Heart left ventricle (tissue), 16 donors: ENCODE results near the gene JAG1. TPM values are rescaled to one million over a fixed set of nuclear protein-coding genes. Genes with fewer than 3 reads are reported as not detected.
"Not testable (repeated sequence)": the region's sequence is repeated elsewhere in the genome, so short reads cannot be mapped to it uniquely, and the experiment has no call there.

Experiments
- ATAC-seq, 4 donors: fragments of 200-7000 bp; cut with Tn5 transposase; one replicate each; pipeline ENCODE4 v1.9.1; 2020 to 2022; ENCODE audit warnings: moderate library complexity in 4 of 4, mild to moderate bottlenecking in 3 of 4, moderate number of reproducible peaks in 1 of 4
- DNase-seq, 5 donors: peaks; one replicate each; pipeline ENCODE4 v3.0.0-alpha.2; 2020
- H3K27ac ChIP-seq, 12 donors: fragments of 200-600 bp; sonication (generic) in 4 of 12; one replicate each; pipeline versions ENCODE4 v1.5.0 to v1.8.0; 2016 to 2022; ENCODE audit warnings: mild to moderate bottlenecking in 2 of 12
- H3K27me3 ChIP-seq, 9 donors: fragments of 200-600 bp; sonication (generic) in 2 of 9; one replicate each; pipeline versions ENCODE4 v1.5.1 to v1.8.0; 2016 to 2022; ENCODE audit warnings: mild to moderate bottlenecking in 3 of 9
- H3K36me3 ChIP-seq, 9 donors: fragments of 200-600 bp; sonication (generic) in 2 of 9; one replicate each; pipeline versions ENCODE4 v1.5.0 to v1.8.0; 2018 to 2022; ENCODE audit warnings: mild to moderate bottlenecking in 2 of 9
- H3K4me1 ChIP-seq, 12 donors: fragments of 200-600 bp; sonication (generic) in 4 of 12; one replicate each; pipeline versions ENCODE4 v1.5.0 to v1.8.0; 2016 to 2022; ENCODE audit warnings: mild to moderate bottlenecking in 3 of 12
- H3K4me3 ChIP-seq, 12 donors: fragments of 200-600 bp; sonication (generic) in 4 of 12; one replicate each; pipeline versions ENCODE4 v1.5.0 to v1.8.0; 2017 to 2022; ENCODE audit warnings: mild to moderate bottlenecking in 9 of 12, moderate library complexity in 4 of 12
- H3K9me3 ChIP-seq, 12 donors: fragments of 200-600 bp; sonication (generic) in 4 of 12; one replicate each; pipeline versions ENCODE4 v1.5.0 to v1.8.0; 2016 to 2022; ENCODE audit warnings: mild to moderate bottlenecking in 1 of 12
- POLR2A ChIP-seq, 2 donors: fragments of 450-650 bp; IDR thresholded peaks; one replicate each; pipeline ENCODE4 v1.6.1; 2017; ENCODE audit warnings: antibody characterized with exemption in 2 of 2, mild to moderate bottlenecking in 2 of 2, moderate library complexity in 2 of 2
- WGBS, 4 donors: extraction: QIAGEN DNeasy Blood & Tissue Kit in 2 of 4; methylation state at CpG; one replicate each; pipeline versions ENCODE4 v1.1.5 to v1.1.7; 2013 to 2018; 5-methylcytosine and 5-hydroxymethylcytosine counted together
- intact Hi-C, 10 donors: fragments of 100-400 bp; cut with DNase I; formaldehyde crosslinking; loops; one replicate each; pipeline versions ENCODE4 v1.11.1 to v1.14.2; 2022
- polyA plus RNA-seq, 2 donors: library from polyadenylated mRNA; stranded (reverse); fragments of 200-250 nt; gene quantifications; one replicate each; pipeline ENCODE4 v1.2.3, GENCODE V29; 2013
- total RNA-seq, 9 donors: library from RNA; depleted of rRNA in 2 of 9; stranded (reverse); fragments of >200 nt in 2 of 9; fragmentation: NEBNext Ultra II Directional in 3 of 9; extraction: Animal tissue kit (Norgen Biotek cat#: 25700) in 3 of 9; gene quantifications; one replicate each; pipeline versions ENCODE4 v1.1.0 to v1.2.4, GENCODE V29; 2016 to 2023
- TF ChIP-seq, protein P1 (sequence below), 12 donors: fragments of 200-600 bp; sonication (generic) in 4 of 12; IDR thresholded peaks; one replicate each; pipeline versions ENCODE4 v1.5.0 to v1.8.0; 2018 to 2022; ENCODE audit warnings: antibody characterized with exemption in 12 of 12, mild to moderate bottlenecking in 5 of 12
- donor health status: ischemic (EF 13 %, LVEDD 7.1; RV severe dilation, severe dysfunction).
- donor health status: healthy with polysubstance abuse.
- donor health status: DM: no; HTN: yes; CAD: no.
- donor health status: DM: no; HTN: no; CAD: no.
- donor health status: ischemic (EF 25% LVEDD 6.9; RV normal size, moderate dysfunction).
- donor health status: ischemic (EF 25% LVEDD 5.7; RV mildly dilated, moderate dysfunction).
- donor health status: healthy.
- donor health status: DM: yes; HTN: yes; CAD: no.
- donor health status: ischemic (EF 35%, LVEDD 5.7; RV mildly dilated, moderate dysfunction).
- donor health status: nonischemic (EF 11% LVEDD 7.7; RV severe dilation, severe dysfunction).
- donor health status: DM: yes; HTN: yes; CAD: no.
- donor health status: PGD.
- donor health status: ischemic (EF 29% LVEDD 5.4; RV normal size, mild dysfunction).
- donor health status: nonischemic (EF 23%, LVEDD 6.1; RV moderate dilation, normal function).

The JAG1 gene
- total and polyA plus RNA-seq, 11 donors = 12.5 to 42.6 (median 24.9) TPM

DNA sequence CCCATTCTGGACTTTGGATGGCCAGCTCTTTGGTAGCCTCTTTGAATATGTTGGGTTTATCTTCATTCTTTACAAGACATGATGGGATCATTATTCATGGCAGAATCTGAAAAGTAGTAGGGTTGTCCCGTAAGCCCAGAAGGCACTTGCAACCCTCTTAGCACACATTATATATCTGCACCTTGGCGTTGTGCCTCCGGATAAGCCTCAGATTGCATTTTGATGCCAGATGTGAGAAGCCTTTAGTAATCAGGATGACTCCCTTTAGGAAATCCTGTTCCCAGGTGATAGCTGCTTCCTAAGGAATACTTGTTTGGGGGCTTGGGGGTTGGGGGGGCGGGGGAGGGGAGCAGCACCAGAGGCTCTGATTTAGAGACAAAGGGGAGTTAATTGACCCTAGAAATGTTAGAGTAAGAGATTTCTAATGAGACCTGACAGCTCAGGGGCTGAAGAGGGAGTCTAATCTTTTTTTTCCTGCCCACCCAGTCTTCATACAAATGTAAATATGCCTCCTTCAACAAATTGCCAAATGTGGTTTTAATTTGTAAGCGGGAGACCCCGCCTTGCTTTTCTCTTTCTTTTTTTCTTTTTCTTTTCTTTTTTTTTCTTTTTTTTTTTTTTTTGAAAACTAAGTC, 55.1 kb downstream of the JAG1 start:
- H3K4me3 ChIP-seq = no peak overlapping the region
- H3K36me3 ChIP-seq = peaks cover 0 to 5% (median 0%) of the 10 kb centered on the region in 9 donors
- TF ChIP-seq POLR2A (IDR thresholded peaks at IDR 0.05) = no peak
- TF ChIP-seq, protein P1, sequence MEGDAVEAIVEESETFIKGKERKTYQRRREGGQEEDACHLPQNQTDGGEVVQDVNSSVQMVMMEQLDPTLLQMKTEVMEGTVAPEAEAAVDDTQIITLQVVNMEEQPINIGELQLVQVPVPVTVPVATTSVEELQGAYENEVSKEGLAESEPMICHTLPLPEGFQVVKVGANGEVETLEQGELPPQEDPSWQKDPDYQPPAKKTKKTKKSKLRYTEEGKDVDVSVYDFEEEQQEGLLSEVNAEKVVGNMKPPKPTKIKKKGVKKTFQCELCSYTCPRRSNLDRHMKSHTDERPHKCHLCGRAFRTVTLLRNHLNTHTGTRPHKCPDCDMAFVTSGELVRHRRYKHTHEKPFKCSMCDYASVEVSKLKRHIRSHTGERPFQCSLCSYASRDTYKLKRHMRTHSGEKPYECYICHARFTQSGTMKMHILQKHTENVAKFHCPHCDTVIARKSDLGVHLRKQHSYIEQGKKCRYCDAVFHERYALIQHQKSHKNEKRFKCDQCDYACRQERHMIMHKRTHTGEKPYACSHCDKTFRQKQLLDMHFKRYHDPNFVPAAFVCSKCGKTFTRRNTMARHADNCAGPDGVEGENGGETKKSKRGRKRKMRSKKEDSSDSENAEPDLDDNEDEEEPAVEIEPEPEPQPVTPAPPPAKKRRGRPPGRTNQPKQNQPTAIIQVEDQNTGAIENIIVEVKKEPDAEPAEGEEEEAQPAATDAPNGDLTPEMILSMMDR (IDR thresholded peaks at IDR 0.05) = no peak
- 67 to 76% (median 75%) methylated on average over 6 of the region's 6 CpGs for WGBS, 4 donors
- intact Hi-C loops = no loop called here
- H3K27ac ChIP-seq = no peak overlapping the region
- DNase-seq (no peak), ATAC-seq (no peak)
- peaks cover 0 to 35% (median 7%) of the 10 kb centered on the region in 12 donors for H3K4me1 ChIP-seq
- no peaks in the 10 kb centered on the region for H3K9me3 ChIP-seq
- H3K27me3 ChIP-seq = no peaks in the 10 kb centered on the region

DNA sequence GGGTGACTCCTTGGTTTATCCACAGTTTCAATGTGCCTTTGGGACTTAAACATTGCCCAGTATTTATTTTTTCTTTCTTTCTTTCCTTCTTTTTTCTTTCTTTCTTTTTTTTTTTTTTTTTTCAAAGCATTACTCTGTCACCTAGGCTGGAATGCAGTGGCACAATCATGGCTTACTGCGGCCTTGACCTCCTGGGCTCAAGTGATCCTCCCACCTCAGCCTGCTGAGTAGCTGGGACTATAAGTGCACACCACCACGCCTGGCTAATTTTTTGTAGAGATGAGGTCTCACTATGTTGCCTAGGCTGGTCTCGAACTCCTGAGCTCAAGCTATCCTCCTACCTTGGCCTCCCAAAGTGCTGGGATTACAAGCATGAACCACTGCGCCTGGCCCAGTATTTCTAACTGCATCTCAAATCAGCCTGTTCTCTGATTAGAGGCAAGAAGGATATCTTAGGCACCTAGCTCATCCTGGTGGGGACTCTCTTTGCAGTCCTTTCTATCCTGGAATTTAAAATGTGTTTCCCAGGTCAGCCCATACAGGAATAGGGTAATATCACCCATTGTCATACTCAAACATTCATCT, 56.2 kb downstream of the JAG1 start:
- H3K27me3 ChIP-seq, H3K9me3 ChIP-seq, DNase-seq, intact Hi-C loops, H3K27ac ChIP-seq, H3K4me3 ChIP-seq, ATAC-seq, H3K36me3 ChIP-seq: not testable (repeated sequence)
- WGBS, 4 donors = 95 to 99% (median 98%) methylated on average over 4 of the region's 4 CpGs
- H3K4me1 ChIP-seq = peaks cover 0 to 29% (median 7%) of the 10 kb centered on the region in 12 donors

DNA sequence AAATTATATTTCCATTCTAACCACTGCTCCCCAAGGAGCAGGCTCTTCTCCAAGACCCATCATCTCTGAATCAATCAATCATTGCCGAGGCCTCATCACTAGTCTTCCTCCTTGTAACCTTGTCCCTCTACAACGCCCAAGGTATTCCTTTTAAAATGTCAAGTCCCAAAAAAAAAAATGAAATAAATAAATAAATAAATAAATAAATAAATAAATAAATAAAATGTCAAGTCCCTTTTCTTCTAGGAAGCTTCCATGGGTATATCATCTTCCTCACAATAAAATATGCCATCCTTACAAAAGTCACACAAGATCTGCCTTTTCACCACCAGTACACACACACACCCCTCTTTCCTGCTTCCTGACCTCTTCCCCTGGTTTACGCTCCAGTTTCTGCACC, 57.6 kb downstream of the JAG1 start:
- WGBS, 4 donors = 96 to 98% (median 98%) methylated on average over 3 of the region's 3 CpGs
- TF ChIP-seq, protein P1 (IDR thresholded peaks at IDR 0.05) = no peak
- TF ChIP-seq POLR2A (IDR thresholded peaks at IDR 0.05) = no peak
- no peaks in the 10 kb centered on the region for H3K9me3 ChIP-seq
- intact Hi-C loops = no loop called here
- DNase-seq = no peak
- H3K36me3 ChIP-seq = peaks cover 0 to 5% (median 0%) of the 10 kb centered on the region in 9 donors
- no peak overlapping the region for H3K4me3 ChIP-seq
- H3K4me1 ChIP-seq = peaks cover 0 to 19% (median 6%) of the 10 kb centered on the region in 12 donors
- H3K27me3 ChIP-seq = no peaks in the 10 kb centered on the region
- no peak for ATAC-seq
- no peak overlapping the region for H3K27ac ChIP-seq

DNA sequence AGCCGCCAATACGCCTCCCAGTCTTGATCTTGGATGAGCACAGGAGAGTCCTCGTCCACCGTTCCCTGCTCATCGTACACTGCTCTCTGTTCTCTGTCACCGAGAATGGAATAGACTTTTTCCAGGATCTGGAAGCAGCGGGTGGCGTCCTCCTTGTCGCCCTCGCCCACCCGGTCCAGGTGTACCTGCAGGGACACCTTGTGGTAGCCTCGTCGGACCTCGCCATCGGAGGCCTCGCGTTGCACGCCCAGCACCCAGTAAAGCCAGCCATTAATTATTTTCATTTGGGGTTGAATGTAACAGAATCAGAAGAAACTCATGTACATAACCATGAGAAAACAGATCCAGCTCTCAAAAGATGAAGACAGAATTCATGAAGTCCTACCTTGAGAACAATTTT, 59.9 kb downstream of the JAG1 start:
- intact Hi-C loops = loop anchor here in 1 of 10 donors (5.0 kb wide), 2 partner anchors 58 to 658 kb away; partner anchors contain the start of gene JAG1

DNA sequence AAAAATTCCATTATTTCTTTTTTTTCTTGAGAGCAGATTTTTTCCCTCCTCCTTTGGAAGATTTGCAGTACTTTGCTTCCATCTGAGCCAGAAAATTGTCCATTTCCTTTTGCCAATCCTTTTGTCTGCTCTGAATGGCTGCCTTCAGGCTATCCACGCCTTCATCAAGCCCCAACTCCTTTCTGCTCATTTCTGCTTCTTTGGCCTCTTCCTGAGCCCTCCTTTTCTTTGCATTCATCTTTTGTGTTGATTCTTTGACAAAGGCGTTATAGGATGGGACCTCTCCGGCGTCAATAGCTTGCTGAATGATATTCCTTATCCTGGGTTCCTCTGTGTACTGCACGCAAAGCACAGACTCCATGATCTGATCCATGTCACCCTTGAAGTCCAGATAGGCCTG, 60.4 kb downstream of the JAG1 start:
- not testable (repeated sequence) for H3K36me3 ChIP-seq, ATAC-seq, DNase-seq, H3K27ac ChIP-seq, H3K27me3 ChIP-seq, H3K4me3 ChIP-seq, H3K9me3 ChIP-seq
- peaks cover 0 to 28% (median 6%) of the 10 kb centered on the region in 12 donors for H3K4me1 ChIP-seq
- intact Hi-C loops = loop anchor here in 1 of 10 donors (5.0 kb wide), 2 partner anchors 59 to 659 kb away; partner anchors contain the start of gene JAG1
- WGBS, 4 donors = 94 to 96% (median 95%) methylated on average over 5 of the region's 5 CpGs

More for the DNA sequence above, 59.9 kb downstream of the JAG1 start:
- no peak overlapping the region for H3K4me3 ChIP-seq
- TF ChIP-seq, protein P1 (IDR thresholded peaks at IDR 0.05) = no peak
- no peak for TF ChIP-seq POLR2A (IDR thresholded peaks at IDR 0.05)
- no peak overlapping the region for H3K27ac ChIP-seq
- WGBS, 4 donors = 97 to 98% (median 97%) methylated on average over 18 of the region's 18 CpGs
- H3K9me3 ChIP-seq = no peaks in the 10 kb centered on the region
- ATAC-seq = no peak
- peaks cover 0 to 25% (median 7%) of the 10 kb centered on the region in 12 donors for H3K4me1 ChIP-seq
- no peaks in the 10 kb centered on the region for H3K27me3 ChIP-seq
- H3K36me3 ChIP-seq = peaks cover 0 to 5% (median 0%) of the 10 kb centered on the region in 9 donors
- no peak for DNase-seq
